B cell (primary cell): Measurements from ENCODE around the gene NEK6. TPM values are rescaled to one million over a fixed set of nuclear protein-coding genes. Genes with fewer than 3 reads are reported as not detected.

Experiments used
- ATAC-seq: fragments of 200-7000 bp; cut with Tn5 transposase; one replicate; pipeline ENCODE4 v1.10.0; 2021; ENCODE audit warnings: low read depth, mild to moderate bottlenecking, moderate number of reproducible peaks, moderate library complexity
- CTCF ChIA-PET: fragments of 350-600 bp; sonication (Branson Sonifier 250); formaldehyde crosslinking; loops from one replicate; lab custom pipeline; 2021; ENCODE audit warnings: antibody characterized with exemption, inconsistent platforms; lab: Charles Lee
- POLR2A ChIA-PET: fragments of 350-600 bp; sonication (Branson Sonifier 250); formaldehyde crosslinking; loops from one replicate; lab custom pipeline; 2021; ENCODE audit warnings: antibody characterized with exemption; lab: Charles Lee
- DNase-seq: peaks from one replicate; pipeline ENCODE4 v3.0.0; 2013
- H2AFZ ChIP-seq: 2 replicates; pipeline ENCODE4 v1.6.1; 2012; ENCODE audit warnings: mild to moderate bottlenecking, low read depth, low read length; ENCODE audit not compliant: insufficient read depth, poor library complexity, severe bottlenecking
- H3K27ac ChIP-seq, 2 donors: 1 replicate in 1 of 2; 2 replicates in 1 of 2; pipeline ENCODE4 v1.5.1; 2012 to 2013; ENCODE audit warnings: low read length in 2 of 2, mild to moderate bottlenecking in 2 of 2, moderate library complexity in 1 of 2
- H3K27me3 ChIP-seq, 4 experiments: fragments of 200-600 bp in 1 of 4; sonication (generic) in 1 of 4; replicated peaks in 1 of 4; 1 replicate in 2 of 4; 2 replicates in 2 of 4; pipeline versions ENCODE4 v1.6.1 to v1.7.0; 2013 to 2016; ENCODE audit warnings: low read length in 3 of 4, mild to moderate bottlenecking in 2 of 4, mixed read lengths in 1 of 4, moderate library complexity in 1 of 4; ENCODE audit not compliant: insufficient read depth in 4 of 4, control insufficient read depth in 3 of 4; ENCODE audit errors: control extremely low read depth in 1 of 4
- H3K36me3 ChIP-seq, 2 experiments: replicated peaks in 1 of 2; 1 replicate in 1 of 2; 2 replicates in 1 of 2; pipeline versions ENCODE4 v1.6.1 to v1.7.1; 2013; ENCODE audit warnings: low read length in 1 of 2; ENCODE audit not compliant: insufficient read depth in 2 of 2, control insufficient read depth in 1 of 2; ENCODE audit errors: control extremely low read depth in 1 of 2, extremely low read depth in 1 of 2
- H3K4me1 ChIP-seq, 2 donors: fragments of 200-600 bp in 1 of 2; sonication (generic) in 1 of 2; 1 replicate in 1 of 2; 2 replicates in 1 of 2; pipeline versions ENCODE4 v1.5.1 to v1.6.1; 2013 to 2017; ENCODE audit warnings: low read length in 2 of 2; ENCODE audit not compliant: control insufficient read depth in 2 of 2, insufficient read depth in 2 of 2
- H3K4me2 ChIP-seq: replicated peaks from 2 replicates; pipeline ENCODE3; 2012; ENCODE audit warnings: mild to moderate bottlenecking, low read depth, low read length; ENCODE audit not compliant: poor library complexity, severe bottlenecking
- H3K4me3 ChIP-seq, 5 experiments: fragments of 200-600 bp in 1 of 5; sonication (generic) in 1 of 5; 1 replicate in 3 of 5; 2 replicates in 2 of 5; pipeline versions ENCODE4 v1.5.1 to v1.7.0; 2011 to 2016; ENCODE audit warnings: low read length in 4 of 5, mild to moderate bottlenecking in 4 of 5, low read depth in 2 of 5, control low read depth in 1 of 5, moderate library complexity in 1 of 5; ENCODE audit not compliant: insufficient read depth in 1 of 5; ENCODE audit errors: control extremely low read depth in 1 of 5, extremely low read depth in 1 of 5
- H3K79me2 ChIP-seq: fragments of 200-600 bp; sonication (generic); one replicate; pipeline ENCODE4 v1.6.0; 2016; ENCODE audit warnings: low read length; ENCODE audit not compliant: control insufficient read depth, insufficient read depth
- H3K9ac ChIP-seq: fragments of 200-600 bp; sonication (generic); 2 replicates; pipeline ENCODE4 v1.6.1; 2017; ENCODE audit warnings: mild to moderate bottlenecking, low read length, moderate library complexity
- H3K9me3 ChIP-seq, 3 donors: one replicate each; pipeline versions ENCODE4 v1.6.1 to v1.7.1; 2013; ENCODE audit warnings: low read length in 2 of 3; ENCODE audit not compliant: control insufficient read depth in 2 of 3, insufficient read depth in 1 of 3; ENCODE audit errors: control extremely low read depth in 1 of 3
- H4K20me1 ChIP-seq: 2 replicates; pipeline ENCODE4 v1.6.0; 2012; ENCODE audit warnings: mild to moderate bottlenecking, low read length; ENCODE audit not compliant: insufficient read depth, control insufficient read depth, poor library complexity, severe bottlenecking
- H3K27ac Mint-ChIP-seq: one replicate; pipeline ENCODE4 v1.8.0; 2021; ENCODE audit warnings: mixed read lengths
- H3K27me3 Mint-ChIP-seq: one replicate; pipeline ENCODE4 v1.8.0; 2021; ENCODE audit warnings: mixed read lengths
- H3K4me1 Mint-ChIP-seq: one replicate; pipeline ENCODE4 v1.8.0; 2021; ENCODE audit warnings: mixed read lengths
- H3K4me3 Mint-ChIP-seq: one replicate; pipeline ENCODE4 v1.8.0; 2021; ENCODE audit warnings: mixed read lengths
- H3K9me3 Mint-ChIP-seq: one replicate; pipeline ENCODE4 v1.8.0; 2022; ENCODE audit warnings: mixed read lengths; ENCODE audit not compliant: insufficient read depth
- EZH2 ChIP-seq: IDR thresholded peaks from 2 replicates; pipeline ENCODE4 v1.6.1; 2012; ENCODE audit warnings: borderline replicate concordance, low read depth, mild to moderate bottlenecking, moderate library complexity, low read length; ENCODE audit not compliant: insufficient read depth, poor library complexity, severe bottlenecking
- WGBS: methylation state at CpG from one replicate; pipeline ENCODE4 v1.1.5; 2013; ENCODE audit warnings: missing lambda C conversion rate; ENCODE audit not compliant: insufficient coverage; 5-methylcytosine and 5-hydroxymethylcytosine counted together
- intact Hi-C: fragments of 100-400 bp; cut with micrococcal nuclease; formaldehyde crosslinking; loops from one replicate; pipeline ENCODE4 v1.10.0; 2022
- polyA plus RNA-seq: library from polyadenylated mRNA; depleted of rRNA; stranded (reverse); fragments of >200 nt; gene quantifications from 2 replicates; pipeline ENCODE4 v1.2.3, GENCODE V29; 2012
- total RNA-seq, 2 donors: library from RNA; stranded (reverse); fragments of 120-200 nt in 1 of 2; gene quantifications; 1 replicate in 1 of 2; 2 replicates in 1 of 2; pipeline versions ENCODE4 v1.2.3 to v1.2.4, GENCODE V29; 2013 to 2022
- TF ChIP-seq, protein P1 (sequence below): fragments of 200-600 bp; IDR thresholded peaks from one replicate; pipeline ENCODE4 v1.8.0; 2022; ENCODE audit warnings: antibody characterized with exemption, mild to moderate bottlenecking

NEK6 gene
- total and polyA plus RNA-seq, 2 donors (not counting 1 experiment from before 2014, with no cell fraction given) = 40.0 to 63.1 TPM

DNA sequence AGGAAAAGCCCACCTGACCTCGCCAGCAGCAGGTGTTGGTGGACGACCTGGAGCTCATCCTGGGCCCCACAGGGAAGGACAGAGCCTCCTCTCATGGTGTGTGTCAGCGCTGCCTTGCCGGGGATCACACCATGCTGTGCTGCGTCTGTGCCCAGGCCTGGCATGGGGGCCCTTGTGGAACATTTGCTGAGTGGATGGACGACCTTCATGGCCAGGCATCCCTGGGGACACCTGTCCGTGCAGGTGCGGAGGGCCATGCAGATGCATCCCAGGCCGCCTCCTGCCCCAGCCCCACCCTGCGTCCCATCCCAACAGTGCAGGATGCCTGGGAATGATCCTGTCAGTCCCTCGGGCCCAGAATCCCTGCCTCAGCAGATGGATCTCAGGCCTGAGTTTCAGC is 73.8 kb downstream of the NEK6 start:
- ATAC-seq (no peak), DNase-seq (no peak)
- TF ChIP-seq, protein P1, sequence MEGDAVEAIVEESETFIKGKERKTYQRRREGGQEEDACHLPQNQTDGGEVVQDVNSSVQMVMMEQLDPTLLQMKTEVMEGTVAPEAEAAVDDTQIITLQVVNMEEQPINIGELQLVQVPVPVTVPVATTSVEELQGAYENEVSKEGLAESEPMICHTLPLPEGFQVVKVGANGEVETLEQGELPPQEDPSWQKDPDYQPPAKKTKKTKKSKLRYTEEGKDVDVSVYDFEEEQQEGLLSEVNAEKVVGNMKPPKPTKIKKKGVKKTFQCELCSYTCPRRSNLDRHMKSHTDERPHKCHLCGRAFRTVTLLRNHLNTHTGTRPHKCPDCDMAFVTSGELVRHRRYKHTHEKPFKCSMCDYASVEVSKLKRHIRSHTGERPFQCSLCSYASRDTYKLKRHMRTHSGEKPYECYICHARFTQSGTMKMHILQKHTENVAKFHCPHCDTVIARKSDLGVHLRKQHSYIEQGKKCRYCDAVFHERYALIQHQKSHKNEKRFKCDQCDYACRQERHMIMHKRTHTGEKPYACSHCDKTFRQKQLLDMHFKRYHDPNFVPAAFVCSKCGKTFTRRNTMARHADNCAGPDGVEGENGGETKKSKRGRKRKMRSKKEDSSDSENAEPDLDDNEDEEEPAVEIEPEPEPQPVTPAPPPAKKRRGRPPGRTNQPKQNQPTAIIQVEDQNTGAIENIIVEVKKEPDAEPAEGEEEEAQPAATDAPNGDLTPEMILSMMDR = no peak
- no peak for TF ChIP-seq EZH2
- no peaks in the 10 kb centered on the region for H3K4me1 Mint-ChIP-seq
- ChIA-PET CTCF (no interaction called here), POLR2A (no interaction called here)
- Histone ChIP-seq H3K4me1 (no peaks in the 10 kb centered on the region), H3K4me3 (no peak overlapping the region), H3K4me2 (no peak overlapping the region), H3K9me3 (no peaks in the 10 kb centered on the region), H3K79me2 (no peaks in the 10 kb centered on the region), H3K27me3 (no peaks in the 10 kb centered on the region), H4K20me1 (no peaks in the 10 kb centered on the region), H3K27ac (no peak overlapping the region), H3K36me3 (peaks cover 0 to 82% of the 10 kb centered on the region in 2 experiments), H2AFZ (no peak overlapping the region), H3K9ac (no peak overlapping the region)
- no peak overlapping the region for H3K4me3 Mint-ChIP-seq
- WGBS = 86% methylated on average over 11 of the region's 11 CpGs
- H3K9me3 Mint-ChIP-seq = no peaks in the 10 kb centered on the region
- peak overlapping the region; percentile 50 for H3K27ac Mint-ChIP-seq
- intact Hi-C loops = no loop called here
- no peaks in the 10 kb centered on the region for H3K27me3 Mint-ChIP-seq

DNA sequence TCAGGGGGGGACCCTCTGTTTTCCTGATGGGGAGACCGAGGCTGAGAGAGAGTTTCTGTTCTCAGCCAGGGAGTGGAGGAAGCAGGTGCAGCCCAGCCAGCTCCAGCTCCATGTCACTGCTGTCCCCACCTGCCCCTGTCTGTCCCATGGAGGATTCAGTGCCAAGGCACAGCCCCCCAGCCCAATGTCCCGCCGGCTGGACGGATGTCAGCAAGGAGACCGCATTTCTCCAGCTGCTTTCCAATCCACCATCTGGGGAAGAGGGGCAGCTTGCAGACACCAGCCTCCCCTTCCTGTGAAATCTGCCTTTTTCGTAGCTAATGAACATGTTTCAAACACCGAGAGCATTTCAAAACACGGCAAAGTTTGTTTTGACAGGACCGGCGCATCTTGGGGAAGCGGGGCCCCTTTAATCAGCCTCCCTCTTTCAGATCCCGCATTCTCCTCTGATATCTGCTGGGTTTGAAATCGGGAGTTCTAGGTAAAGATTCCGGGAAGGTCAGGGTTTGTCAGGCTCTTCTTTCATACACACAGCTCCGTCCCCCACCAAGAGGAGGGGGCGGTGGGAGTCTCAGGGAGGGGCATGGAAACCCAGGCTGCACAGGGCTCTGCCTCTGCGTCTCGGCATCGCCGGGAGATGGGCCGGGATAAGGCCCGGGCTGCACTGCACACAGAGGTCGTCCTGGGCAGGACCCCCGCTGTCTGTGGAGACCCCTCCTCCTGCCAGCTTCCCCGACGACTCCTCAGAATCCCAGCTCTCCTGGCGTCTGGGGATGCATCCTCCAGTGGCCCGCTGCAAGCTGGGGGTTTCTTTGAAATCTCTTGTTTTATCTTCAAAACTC is 74.8 kb downstream of the NEK6 start:
- Histone ChIP-seq H3K4me1 (no peaks in the 10 kb centered on the region), H3K79me2 (no peaks in the 10 kb centered on the region), H3K9me3 (peaks cover 0 to 6% (median 0%) of the 10 kb centered on the region in 3 donors), H3K4me3 (no peak overlapping the region), H4K20me1 (no peaks in the 10 kb centered on the region), H2AFZ (no peak overlapping the region), H3K9ac (no peak overlapping the region), H3K4me2 (no peak overlapping the region), H3K36me3 (peaks cover 5 to 79% of the 10 kb centered on the region in 2 experiments), H3K27me3 (no peaks in the 10 kb centered on the region), H3K27ac (no peak overlapping the region)
- 95% methylated on average over 15 of the region's 28 CpGs for WGBS
- DNase-seq = no peak
- no peaks in the 10 kb centered on the region for H3K9me3 Mint-ChIP-seq
- no peak for TF ChIP-seq EZH2
- intact Hi-C loops = no loop called here
- no peaks in the 10 kb centered on the region for H3K27me3 Mint-ChIP-seq
- H3K27ac Mint-ChIP-seq = no peak overlapping the region
- H3K4me1 Mint-ChIP-seq = no peaks in the 10 kb centered on the region
- ChIA-PET CTCF (no interaction called here), POLR2A (no interaction called here)
- ATAC-seq = no peak
- no peak overlapping the region for H3K4me3 Mint-ChIP-seq
